Sigmoid colon (tissue), 4 donors: ENCODE data around the gene HELLS.

ENCODE experiments used
- CTCF ChIP-seq, 4 experiments: fragments of 450-650 bp in 3 of 4; fragments of 200-600 bp in 1 of 4; IDR thresholded peaks; one replicate each; pipeline ENCODE4 v1.5.1; 2016 to 2019; ENCODE audit warnings: antibody characterized with exemption in 4 of 4, mild to moderate bottlenecking in 3 of 4, moderate library complexity in 2 of 4
- POLR2AphosphoS5 ChIP-seq, 4 donors: sonication (generic); formaldehyde crosslinking; IDR thresholded peaks; one replicate each; pipeline ENCODE4 v1.6.1; 2017; ENCODE audit warnings: antibody characterized with exemption in 4 of 4

- TF ChIP-seq POLR2AphosphoS5 (IDR thresholded peaks at IDR 0.05) (no peak), CTCF (IDR thresholded peaks at IDR 0.05) (no peak)
Observed at GRCh38 chr10:94591461-94592205, 46.0 kb downstream of the HELLS start.
